ENCODE measurements around the gene RERG.
"Not testable (repeated sequence)": the region's sequence is repeated elsewhere in the genome, so short reads cannot be mapped to it uniquely, and the experiment has no call there.

The RERG gene

DNA sequence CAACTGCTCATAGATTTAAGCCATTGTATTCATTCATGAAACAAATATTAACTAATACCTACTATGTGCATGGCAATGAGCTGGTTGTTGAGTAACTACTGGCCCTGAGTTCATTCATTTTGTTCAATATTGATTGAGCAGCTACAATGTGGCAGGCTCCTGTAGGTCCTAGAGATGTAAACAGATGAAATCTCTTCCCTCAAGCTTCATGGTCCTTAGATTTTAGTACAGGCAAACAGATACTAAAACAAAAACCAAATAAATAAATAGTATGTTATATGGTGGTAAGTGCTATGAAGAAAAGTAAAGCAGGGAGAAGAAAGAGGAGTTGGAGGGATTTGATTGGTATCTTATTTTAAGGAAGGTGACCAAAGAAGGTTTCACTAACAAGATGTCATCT lies 77.8 kb downstream of the RERG start:
- no peak for ATAC-seq
- no peak for DNase-seq

DNA sequence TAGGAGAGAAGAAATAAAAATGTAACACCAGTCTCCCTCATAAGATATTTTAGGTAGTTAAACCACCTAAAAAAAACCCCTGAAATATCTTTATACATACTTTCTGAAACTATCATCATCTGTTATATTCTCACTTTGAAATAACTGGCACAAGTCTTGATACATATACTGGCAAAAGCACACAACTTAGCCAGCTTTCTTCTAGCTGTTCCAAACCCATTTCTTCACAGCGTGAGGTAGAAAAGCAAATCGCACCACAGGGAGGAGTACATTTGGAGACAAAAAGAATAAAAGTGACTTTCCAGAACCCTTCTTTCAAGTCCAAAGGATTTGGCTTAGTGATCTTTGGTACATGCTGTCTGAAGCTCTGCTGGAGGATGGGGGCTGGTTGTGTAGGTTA lies 78.5 kb downstream of the RERG start:
- DNase-seq (no peak), ATAC-seq (no peak)

- ATAC-seq (no peak), DNase-seq (no peak)
Observed at GRCh38 chr12:15131431-15131830, 89.8 kb downstream of the RERG start.

GRCh38 chr12:15130541-15130940 lies 90.7 kb downstream of the RERG start:
- DNase-seq (no peak), ATAC-seq (no peak)

DNA sequence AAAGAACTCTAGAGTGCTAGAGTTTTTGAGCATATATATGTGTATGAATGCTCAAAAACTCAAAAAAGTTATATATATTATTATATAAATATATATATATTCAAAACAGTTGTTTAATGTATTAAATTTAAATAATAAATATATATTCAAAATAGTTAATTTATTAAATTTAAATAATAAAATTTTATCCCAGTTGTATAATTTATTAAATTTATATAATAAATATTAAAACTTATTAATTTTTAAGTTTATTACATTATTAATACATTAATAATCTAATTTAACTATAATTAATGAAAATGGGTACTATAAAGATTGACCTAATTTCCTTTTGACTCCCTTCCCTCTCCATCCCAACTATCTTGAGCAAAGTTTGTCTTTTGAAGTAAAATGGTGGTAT lies 97.8 kb downstream of the RERG start:
- no peak for ATAC-seq
- no peak for DNase-seq

GRCh38 chr12:15122344-15122743 lies 98.9 kb downstream of the RERG start:
- no peak for DNase-seq
- ATAC-seq, result no peak

GRCh38 chr12:15118955-15119354 lies 102.3 kb downstream of the RERG start:
- DNase-seq, result no peak
- no peak for ATAC-seq

- DNase-seq (no peak), ATAC-seq (no peak)
Observed at GRCh38 chr12:15116983-15117382, 104.2 kb downstream of the RERG start.

GRCh38 chr12:15116086-15116485 lies 105.1 kb downstream of the RERG start:
- DNase-seq (no peak), ATAC-seq (no peak)

- DNase-seq (no peak), ATAC-seq (no peak)
Observed at GRCh38 chr12:15115434-15115833, 105.8 kb downstream of the RERG start.

- DNase-seq, result no peak
- ATAC-seq, result no peak
Observed at GRCh38 chr12:15114501-15114900, 106.7 kb downstream of the RERG start.

DNA sequence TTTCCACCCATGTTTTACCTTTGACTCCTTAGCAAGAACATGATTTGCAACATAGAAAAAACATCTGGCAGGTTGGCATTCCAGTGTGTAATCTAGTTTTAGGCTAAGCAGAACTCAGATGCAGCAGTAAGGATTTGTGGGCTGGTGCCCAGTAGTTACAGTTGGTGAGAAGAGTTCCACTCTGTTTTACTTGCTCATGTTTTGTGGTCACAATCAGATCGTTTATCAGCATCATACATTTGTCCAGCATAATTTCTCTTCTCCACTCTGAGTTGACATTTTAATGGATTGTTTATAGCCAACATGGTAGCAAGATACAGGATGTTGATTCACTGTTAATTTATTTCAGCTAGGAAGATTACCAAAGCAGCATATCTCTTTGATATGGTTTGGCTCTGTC lies 128.4 kb downstream of the RERG start:
- no peak for DNase-seq
- no peak for ATAC-seq

DNA sequence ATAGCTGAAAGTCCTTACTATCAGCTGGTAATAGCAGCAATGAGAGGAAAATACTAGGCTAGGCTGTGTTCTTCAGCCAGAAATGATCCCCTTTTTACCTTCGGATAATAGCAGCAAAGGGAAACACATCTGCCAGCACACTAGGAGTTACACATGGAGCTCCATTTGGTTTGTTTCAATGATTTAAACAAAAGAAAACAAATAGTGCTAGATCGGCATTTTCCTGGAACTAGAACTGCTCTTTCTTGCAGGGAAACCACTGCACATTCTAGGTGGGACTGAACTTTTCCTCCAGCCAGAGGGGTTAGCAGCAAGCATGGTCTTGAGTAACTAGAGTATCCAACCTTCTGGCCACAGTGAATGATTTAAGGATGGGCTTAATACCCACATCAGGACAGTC lies 130.8 kb downstream of the RERG start:
- DNase-seq, result no peak
- no peak for ATAC-seq

- DNase-seq (no peak), ATAC-seq (peak; percentile 40)
Observed at GRCh38 chr12:15088105-15088504, 133.1 kb downstream of the RERG start.

- DNase-seq, ATAC-seq: not testable (repeated sequence)
Observed at GRCh38 chr12:15077751-15078150, 143.5 kb downstream of the RERG start.

GRCh38 chr12:15074351-15074750 lies 146.9 kb downstream of the RERG start:
- ATAC-seq, result no peak
- DNase-seq, result no peak

- ATAC-seq (no peak), DNase-seq (no peak)
Observed at GRCh38 chr12:15059123-15059522, 162.1 kb downstream of the RERG start.
